Measurements from ENCODE around the gene HABP4. TPM values are rescaled to one million over a fixed set of nuclear protein-coding genes. Genes with fewer than 3 reads are reported as not detected.
A peak's percentile ranks its signal among the peaks of the same experiment; 100 is the strongest.

HABP4 gene
- polyA plus RNA-seq (ENCODE audit: insufficient read length in 12 of 12): 10 to 100 TPM in 9 of 12 donors, 1 to 10 TPM in 2, not detected in 1; 8.7 to 13.3 (median 12.0) TPM
- long read RNA-seq, donor 1, partial matches to known transcripts: 0 of 4 reads
- long read RNA-seq, donor 1, other reads (novel, unspliced or antisense): 0 of 4 reads
- long read RNA-seq, donor 2, transcript HABP4-201 (8 exons, 2,615 nt): major isoform, 5 of 5 reads
- long read RNA-seq, donor 2, partial matches to known transcripts: 0 of 5 reads
- long read RNA-seq, donor 2, other reads (novel, unspliced or antisense): 0 of 5 reads
- long read RNA-seq, donor 3, partial matches to known transcripts: 0 of 1 reads
- long read RNA-seq, donor 3, other reads (novel, unspliced or antisense): 0 of 1 reads
- long read RNA-seq, donor 4, partial matches to known transcripts: 0 of 1 reads
- long read RNA-seq, donor 4, other reads (novel, unspliced or antisense): 0 of 1 reads
- long read RNA-seq, donor 5: 0 reads
- long read RNA-seq, donor 6, partial matches to known transcripts: 0 of 6 reads
- long read RNA-seq, donor 6, other reads (novel, unspliced or antisense): 0 of 6 reads
- long read RNA-seq, donor 7, partial matches to known transcripts: 0 of 2 reads
- long read RNA-seq, donor 7, other reads (novel, unspliced or antisense): 0 of 2 reads
- long read RNA-seq, donor 8, transcript HABP4-201 (8 exons, 2,615 nt): major isoform, 6 of 7 reads
- long read RNA-seq, donor 8, partial matches to known transcripts: 0 of 7 reads
- long read RNA-seq, donor 8, other reads (novel, unspliced or antisense): 0 of 7 reads
- long read RNA-seq, donor 9, transcript HABP4-201 (8 exons, 2,615 nt): major isoform, 5 of 13 reads
- long read RNA-seq, donor 9, partial matches to known transcripts: 6 of 13 reads
- long read RNA-seq, donor 9, other reads (novel, unspliced or antisense): 0 of 13 reads
- long read RNA-seq, donor 10, transcript HABP4-201 (8 exons, 2,615 nt): major isoform, 6 of 12 reads
- long read RNA-seq, donor 10, partial matches to known transcripts: 6 of 12 reads
- long read RNA-seq, donor 10, other reads (novel, unspliced or antisense): 0 of 12 reads
- long read RNA-seq, donor 11, partial matches to known transcripts: 0 of 7 reads
- long read RNA-seq, donor 11, other reads (novel, unspliced or antisense): 0 of 7 reads

- peak; percentile 95 for DNase-seq
Observed at GRCh38 chr9:96449845-96450612, at the start of gene HABP4. Gene HABP4 (plus strand): TSS chr9:96450169. CDS start chr9:96450280, 111 bp downstream.

- no peak for DNase-seq
Observed at GRCh38 chr9:96408409-96409280, 41.3 kb upstream of the HABP4 start.

GRCh38 chr9:96411129-96411838, 38.7 kb upstream of the HABP4 start:
- DNase-seq: no peak

- DNase-seq: no peak
Observed at GRCh38 chr9:96412174-96412913, 37.6 kb upstream of the HABP4 start.

DNA sequence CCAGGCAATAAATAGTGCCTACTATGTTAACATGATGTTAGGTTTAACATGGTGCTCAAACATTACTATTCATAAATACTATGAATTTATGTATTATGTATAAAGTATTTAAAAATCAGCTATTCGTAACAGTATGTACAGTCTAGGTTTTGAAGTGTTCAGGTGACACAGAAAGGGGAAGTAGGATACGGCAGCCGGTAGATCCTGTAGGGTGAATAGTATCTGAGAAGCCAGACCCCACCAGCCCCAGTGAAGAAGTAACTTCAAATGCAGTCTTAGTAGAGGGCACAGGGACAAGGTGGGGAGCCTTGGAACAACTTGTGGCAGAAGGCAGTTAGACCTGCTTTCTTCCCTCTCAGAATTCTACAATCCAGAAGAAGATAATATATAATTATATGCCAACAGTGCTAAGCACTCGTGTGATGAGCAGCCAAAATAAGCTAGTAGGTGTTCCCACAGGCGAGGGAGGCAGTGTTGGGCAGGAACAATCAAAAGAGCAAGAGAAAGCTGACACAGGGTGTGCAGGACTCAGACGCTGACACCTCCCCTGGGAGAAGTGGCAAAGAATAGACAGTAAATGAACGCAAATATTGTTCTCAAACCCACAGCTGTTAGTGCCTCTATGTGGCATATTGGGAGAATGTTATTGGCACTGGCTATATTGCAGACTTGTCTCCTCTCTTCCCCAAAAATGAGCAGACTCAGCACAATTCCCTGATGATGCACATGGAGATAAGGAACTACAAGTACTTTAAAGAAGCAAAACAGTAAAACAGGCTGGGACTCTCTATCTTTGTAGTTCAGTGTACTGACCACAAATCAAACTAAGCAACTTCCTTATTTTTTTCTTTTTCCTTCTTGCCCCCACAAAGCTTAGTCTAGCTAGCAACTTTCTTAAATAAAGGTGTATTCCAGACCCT, 36.4 kb upstream of the HABP4 start:
- DNase-seq: no peak

DNA sequence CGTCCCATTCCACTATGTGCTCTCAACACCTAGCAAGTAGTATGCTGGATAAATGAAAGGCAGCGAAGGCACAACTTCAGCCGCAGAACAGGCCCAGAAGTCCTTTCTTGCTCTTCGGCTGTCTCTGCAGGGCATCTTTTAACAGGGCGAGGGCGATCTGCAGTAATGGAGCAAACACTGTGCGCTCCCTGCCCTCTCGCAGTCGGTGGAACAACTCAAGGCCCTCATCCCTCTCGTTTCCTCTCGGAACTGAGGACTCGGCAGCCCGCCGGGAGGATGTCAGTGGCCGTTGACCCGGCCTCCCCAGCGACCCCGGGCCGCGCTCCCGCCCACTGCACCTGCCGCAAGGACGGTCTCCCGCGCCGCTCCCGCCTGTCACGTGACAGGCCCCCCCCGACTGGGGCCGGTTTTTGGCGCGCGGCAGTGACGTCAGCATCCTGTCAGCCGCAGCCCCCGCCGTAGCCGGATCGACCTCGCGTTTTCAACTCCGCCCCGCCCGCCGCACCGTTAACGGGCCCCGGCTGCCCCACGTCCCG, 32.9 kb upstream of the HABP4 start:
- peak; percentile 86 for DNase-seq

DNA sequence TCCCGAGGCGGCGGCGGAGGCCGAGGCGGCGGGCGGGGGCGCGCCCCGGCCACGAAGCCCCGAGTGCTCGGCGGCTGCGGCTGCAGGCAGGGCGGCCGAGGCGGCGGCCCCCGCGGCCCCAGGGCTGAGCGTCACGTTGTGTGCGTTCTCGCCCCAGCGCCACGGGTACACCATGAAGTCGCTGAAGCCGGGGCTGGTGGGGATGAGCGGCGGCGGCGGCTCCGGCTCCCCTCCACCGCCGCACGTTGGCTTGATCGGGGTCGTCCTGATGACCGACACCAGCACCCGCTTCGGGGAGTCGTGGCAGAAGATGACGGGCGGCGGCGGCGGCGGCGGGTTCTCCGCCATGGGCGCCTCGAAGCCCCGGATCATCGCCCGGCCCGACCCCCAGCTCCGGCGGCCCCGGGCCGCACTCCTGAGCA, 32.3 kb upstream of the HABP4 start:
- DNase-seq: no peak

DNA sequence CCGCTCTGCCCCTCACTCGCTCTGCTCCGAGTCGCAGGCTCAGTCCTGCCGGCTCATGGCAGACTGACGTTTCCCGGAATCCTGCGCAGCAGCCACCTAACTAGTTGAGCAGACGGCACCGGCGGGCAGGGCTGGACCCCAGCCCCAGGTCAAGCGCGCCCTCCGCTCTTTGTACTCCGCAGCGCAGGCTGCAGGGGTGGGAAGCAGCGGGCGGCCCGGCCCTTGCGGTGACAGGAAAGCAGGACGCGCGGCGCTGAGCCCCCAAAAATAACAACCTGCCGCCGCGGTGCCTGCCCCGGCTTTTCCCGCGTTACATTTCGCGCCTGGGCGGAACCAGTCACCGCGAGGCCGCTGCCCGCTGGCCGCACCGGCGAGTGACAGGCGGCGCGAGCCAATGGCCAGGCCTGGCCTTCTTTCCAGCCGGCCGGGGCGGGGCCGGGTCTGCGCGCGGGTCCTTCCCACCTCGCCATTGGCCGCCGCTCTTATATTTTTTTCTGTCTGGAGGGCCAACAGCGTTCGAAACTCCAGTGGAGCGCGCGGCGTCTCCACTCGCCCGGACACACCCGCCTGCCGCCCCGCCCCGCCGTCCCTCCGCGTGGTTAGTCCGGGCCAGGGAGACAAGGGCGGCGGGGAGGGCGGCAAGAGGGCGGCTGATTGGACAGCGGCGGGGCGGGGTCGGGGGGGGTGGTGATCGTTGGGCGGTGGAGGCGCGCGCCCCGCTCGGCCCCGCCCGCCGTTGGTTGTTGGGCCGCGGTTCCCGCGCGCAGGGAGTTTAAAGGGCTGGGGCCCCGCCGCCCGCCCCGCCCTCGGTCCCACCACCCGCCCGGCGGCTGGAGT, 31.7 kb upstream of the HABP4 start, which contains the start of gene ZNF367:
ZNF367 (minus strand) TSS at position 288 of the 837 bp plus-strand sequence. CDS start 338 bp downstream, outside the sequence.
- peak; percentile 96 for DNase-seq

GRCh38 chr9:96418920-96419690, 30.9 kb upstream of the HABP4 start:
- DNase-seq: peak; percentile 36

DNA sequence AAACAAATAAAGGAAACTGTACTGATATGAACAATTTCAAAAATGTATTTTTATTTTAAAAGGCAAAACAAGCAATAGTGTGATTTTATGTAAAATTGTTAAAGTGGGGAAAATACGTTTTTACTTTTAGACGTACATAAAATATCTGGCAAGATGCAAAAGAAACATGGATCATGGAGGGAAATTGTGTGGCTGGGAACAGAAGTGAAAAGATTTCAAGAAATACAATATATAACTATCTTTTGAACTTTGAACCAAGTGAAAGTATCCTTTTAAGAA, 30.3 kb upstream of the HABP4 start:
- no peak for DNase-seq

DNA sequence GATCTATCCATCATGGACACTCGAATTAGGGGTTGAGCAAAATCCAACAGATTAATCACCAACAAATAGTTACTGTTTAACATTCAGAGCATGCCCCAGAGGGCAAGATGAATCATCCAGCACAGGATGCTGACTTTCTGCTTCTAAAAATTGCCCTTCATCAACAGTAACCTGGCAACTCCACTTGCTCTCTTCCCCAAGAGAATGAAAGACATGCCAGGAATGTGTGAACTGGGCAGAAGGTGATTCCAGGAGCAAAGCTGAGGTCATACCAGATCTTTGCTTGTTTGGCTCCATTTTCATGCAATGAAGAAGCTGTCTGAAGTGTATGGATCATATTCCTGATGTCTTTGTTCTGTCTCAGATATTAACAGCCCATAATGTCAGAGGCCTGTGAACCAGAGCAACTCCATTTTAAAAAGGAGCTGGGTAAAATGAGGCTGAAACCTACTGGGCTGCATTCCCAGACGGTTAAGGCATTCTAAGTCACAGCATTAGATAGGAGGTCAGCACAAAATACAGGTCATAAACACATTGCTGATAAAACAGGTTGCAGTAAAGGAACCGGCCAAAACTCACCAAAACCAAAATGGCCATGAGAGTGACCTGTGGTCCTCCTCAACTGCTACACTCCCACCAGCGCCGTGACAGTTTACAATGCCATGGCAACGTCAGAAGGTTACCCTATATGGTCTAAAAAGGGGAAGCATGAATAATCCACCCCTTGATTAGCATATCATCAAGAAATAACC, 29.3 kb upstream of the HABP4 start:
- DNase-seq: no peak

DNA sequence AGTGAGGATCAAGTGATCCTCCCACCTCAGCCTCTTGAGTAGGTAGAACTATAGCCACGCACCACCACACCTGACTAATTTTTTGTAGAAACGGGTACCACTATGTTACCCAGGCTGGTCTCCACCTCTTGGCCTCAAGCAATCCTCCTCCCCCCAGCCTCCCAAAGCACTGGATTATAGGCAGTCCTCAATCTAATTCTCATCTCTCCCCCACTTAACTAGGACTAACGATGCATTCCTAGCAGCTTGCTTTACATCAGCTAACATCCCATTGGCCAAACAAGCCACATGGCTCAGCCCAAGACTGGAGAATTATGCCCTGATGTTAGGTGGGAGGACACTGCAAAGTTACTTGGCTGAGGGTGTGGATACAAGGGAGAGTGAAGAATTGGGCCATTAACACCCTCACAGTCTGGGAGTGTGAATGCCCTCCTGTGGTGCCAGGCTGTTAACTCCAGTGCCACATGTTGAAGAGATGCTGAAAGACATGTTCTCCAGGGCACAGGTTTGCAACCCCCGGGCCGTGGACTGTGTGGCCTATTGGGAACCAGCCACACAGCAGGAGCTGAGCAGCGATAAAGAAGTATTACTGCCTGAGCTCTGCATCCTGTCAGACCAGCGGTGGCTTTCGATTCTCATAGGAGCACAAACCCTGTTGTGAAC, 26.5 kb upstream of the HABP4 start:
- DNase-seq: no peak

DNA sequence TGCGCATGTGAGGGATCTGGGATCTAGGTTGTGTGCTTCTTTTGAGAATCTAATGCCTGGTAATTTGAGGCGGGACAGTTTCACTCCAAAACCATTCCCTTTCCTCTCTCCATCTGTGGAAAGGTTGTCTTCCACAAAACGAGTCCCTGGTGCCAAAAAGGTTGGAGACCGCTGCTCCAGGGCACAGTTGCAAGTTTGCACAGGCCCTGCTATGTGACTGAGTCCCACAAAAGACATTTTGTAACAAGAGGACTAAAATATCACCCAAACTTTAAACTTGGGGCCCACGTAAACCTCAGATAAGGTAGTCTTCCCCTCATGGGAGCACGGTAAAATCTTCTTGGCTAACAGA, 26.0 kb upstream of the HABP4 start:
- no peak for DNase-seq

GRCh38 chr9:96425500-96426169, 24.3 kb upstream of the HABP4 start:
- DNase-seq: no peak
